Inflammatory macrophage (primary cell): ENCODE measurements around the gene KNDC1.

ENCODE experiments used
- DNase-seq, 2 donors: peaks; one replicate each; pipeline ENCODE4 v3.0.0-alpha.2; 2020 to 2022

The KNDC1 gene

GRCh38 chr10:133224076-133224475, 64.1 kb downstream of the KNDC1 start:
- DNase-seq, result no peak

- DNase-seq, result no peak
These were observed 64.8 kb downstream of the KNDC1 start for GRCh38 chr10:133224756-133225372.

- DNase-seq, result no peak
These were observed 65.7 kb downstream of the KNDC1 start for GRCh38 chr10:133225707-133226191.

- no peak for DNase-seq
These were observed 66.3 kb downstream of the KNDC1 start for GRCh38 chr10:133226251-133226808.

GRCh38 chr10:133227256-133227655, 67.2 kb downstream of the KNDC1 start:
- no peak for DNase-seq

GRCh38 chr10:133229265-133230043, 69.4 kb downstream of the KNDC1 start:
- no peak for DNase-seq

- no peak for DNase-seq
These were observed 70.0 kb downstream of the KNDC1 start, which contains the start of gene UTF1 for GRCh38 chr10:133230044-133230361. Gene UTF1 (plus strand): TSS chr10:133230217. CDS start chr10:133230289, 72 bp downstream.

- DNase-seq, result peak; percentile 45 to 58
These were observed 70.6 kb downstream of the KNDC1 start for GRCh38 chr10:133230387-133231195.

- no peak for DNase-seq
These were observed 71.4 kb downstream of the KNDC1 start for GRCh38 chr10:133231244-133231945.

GRCh38 chr10:133231946-133232574, 72.0 kb downstream of the KNDC1 start:
- DNase-seq, result no peak

- DNase-seq, result peak; percentile 7 to 59
These were observed 74.8 kb downstream of the KNDC1 start for GRCh38 chr10:133234796-133235195.

- peak in 1 of 2 donors; percentile 9 for DNase-seq
These were observed 75.3 kb downstream of the KNDC1 start for GRCh38 chr10:133235265-133235855.

GRCh38 chr10:133235932-133236331, 75.9 kb downstream of the KNDC1 start:
- DNase-seq, result peak; percentile 35 to 50

- no peak for DNase-seq
These were observed 76.6 kb downstream of the KNDC1 start for GRCh38 chr10:133236401-133237240.

GRCh38 chr10:133237241-133237587, 77.2 kb downstream of the KNDC1 start:
- DNase-seq, result no peak

- no peak for DNase-seq
These were observed 77.8 kb downstream of the KNDC1 start, which contains the start of gene VENTX for GRCh38 chr10:133237588-133238465. Gene VENTX (plus strand): TSS chr10:133237855. CDS start chr10:133237915, 60 bp downstream.

GRCh38 chr10:133238466-133238804, 78.4 kb downstream of the KNDC1 start:
- DNase-seq, result no peak

GRCh38 chr10:133239990-133240389, 80.0 kb downstream of the KNDC1 start:
- DNase-seq, result no peak

- peak in 1 of 2 donors; percentile 11 for DNase-seq
These were observed 81.6 kb downstream of the KNDC1 start for GRCh38 chr10:133241501-133242205.
